ENCODE measurements around the gene LRRC8A.
"Not testable (repeated sequence)": the region's sequence is repeated elsewhere in the genome, so short reads cannot be mapped to it uniquely, and the experiment has no call there.

LRRC8A gene

DNA sequence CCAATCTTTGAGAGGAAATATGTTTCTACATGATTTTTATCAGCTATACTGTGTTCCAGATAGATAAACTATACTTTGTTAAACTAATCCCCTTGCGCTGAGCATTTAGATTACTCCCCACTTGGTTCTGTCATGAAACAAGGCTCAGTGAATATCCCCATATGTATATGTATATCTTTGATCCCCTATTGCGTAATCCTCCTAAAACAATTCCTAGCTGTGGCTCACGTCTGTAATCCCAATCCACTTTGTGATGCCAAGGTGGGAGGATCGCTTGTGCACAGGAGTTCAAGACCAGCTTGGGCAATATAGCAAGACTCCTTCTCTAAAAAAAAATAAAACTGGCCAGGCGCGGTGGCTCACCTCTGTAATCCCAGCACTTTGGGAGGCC is 41.6 kb downstream of the LRRC8A start:
- no peak for DNase-seq

DNA sequence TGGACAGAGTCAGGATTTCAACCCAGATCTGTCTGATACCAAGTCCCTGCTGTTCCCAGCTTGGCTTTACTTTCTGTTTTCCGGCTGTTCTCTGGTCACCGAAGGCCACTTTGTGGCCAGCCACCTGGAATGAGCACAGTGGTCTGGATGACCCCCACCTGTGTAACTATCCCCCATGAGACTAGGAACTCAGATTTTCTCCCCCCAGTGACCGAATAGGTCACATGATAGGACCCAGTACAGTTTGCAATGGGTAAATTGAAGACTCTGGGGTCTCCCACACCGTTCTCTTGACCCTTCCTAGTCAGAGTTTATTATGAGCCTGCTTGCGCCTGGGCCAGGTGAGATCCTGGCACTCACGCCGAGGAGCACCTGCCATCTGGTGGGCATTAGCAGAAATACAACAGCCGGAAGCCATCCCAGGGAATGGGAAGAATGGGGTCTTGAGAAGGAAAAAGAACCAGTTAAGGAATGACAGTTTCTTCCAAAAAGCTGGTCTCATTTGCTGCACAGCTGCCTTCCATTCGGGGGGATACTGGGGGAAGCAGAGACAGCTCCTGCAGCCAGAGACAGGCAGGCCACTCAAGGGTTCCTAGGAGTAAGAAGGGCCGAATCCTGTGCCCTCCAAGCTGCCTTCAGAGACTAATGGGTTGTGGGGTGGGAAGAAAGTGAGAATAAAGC is 45.9 kb downstream of the LRRC8A start:
- peak; percentile 50 for DNase-seq

DNA sequence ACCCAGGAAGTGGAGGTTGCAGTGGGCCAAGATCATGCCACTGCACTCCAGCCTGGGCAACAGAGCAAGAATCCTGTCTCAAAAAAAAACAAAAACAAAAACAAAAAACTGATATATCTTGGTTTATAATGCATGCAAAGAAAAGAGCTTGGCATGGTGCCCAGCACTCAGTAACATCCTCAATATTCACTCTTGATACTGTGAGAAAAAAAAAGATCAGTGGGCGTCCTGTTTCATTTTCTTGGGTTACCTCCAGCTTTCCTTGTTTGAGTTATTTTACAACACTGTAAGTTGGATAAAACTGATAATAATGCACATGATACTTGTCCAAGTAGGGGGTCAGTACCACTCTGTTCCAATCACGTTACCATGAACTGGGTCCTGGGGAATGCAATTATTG is 46.7 kb downstream of the LRRC8A start:
- DNase-seq, result no peak

DNA sequence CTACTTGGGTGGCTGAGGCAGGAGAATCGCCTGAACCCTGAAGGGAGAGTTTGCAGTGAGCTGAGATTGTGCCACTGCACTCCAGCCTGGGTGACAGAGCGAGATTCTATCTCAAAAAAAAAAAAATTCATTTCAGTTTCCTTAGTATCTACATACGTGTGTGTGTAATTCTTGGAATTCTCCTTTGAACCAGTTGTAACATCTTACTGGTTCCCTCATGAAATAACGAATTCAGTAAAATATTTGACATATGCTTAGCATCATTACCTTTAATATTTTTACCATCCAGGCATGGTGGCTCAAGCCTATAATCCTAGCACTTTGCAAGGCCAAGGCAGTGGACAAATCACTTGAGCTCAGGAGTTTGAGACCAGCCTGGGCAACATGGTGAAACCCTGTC is 47.6 kb downstream of the LRRC8A start:
- no peak for DNase-seq

DNA sequence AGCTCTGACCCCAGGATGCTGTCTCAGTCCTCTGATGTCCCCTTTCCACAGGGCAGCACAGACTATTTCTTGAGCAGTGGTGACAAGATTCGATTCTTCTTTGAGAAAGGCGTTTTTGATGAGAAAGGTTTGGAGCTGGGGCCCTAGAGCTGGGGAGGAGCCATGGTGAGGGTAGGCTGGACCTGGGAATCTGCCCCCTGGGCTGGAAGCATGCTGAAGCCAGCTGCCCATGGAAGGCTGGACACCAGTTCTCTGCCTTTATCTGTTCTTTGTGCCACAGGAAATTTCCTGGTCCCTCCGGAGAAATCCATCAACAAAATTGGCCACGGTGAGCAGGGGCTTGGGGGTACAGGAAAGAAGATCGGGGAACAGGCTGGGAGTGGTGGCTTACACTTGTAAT is 51.8 kb downstream of the LRRC8A start:
- no peak for DNase-seq

DNA sequence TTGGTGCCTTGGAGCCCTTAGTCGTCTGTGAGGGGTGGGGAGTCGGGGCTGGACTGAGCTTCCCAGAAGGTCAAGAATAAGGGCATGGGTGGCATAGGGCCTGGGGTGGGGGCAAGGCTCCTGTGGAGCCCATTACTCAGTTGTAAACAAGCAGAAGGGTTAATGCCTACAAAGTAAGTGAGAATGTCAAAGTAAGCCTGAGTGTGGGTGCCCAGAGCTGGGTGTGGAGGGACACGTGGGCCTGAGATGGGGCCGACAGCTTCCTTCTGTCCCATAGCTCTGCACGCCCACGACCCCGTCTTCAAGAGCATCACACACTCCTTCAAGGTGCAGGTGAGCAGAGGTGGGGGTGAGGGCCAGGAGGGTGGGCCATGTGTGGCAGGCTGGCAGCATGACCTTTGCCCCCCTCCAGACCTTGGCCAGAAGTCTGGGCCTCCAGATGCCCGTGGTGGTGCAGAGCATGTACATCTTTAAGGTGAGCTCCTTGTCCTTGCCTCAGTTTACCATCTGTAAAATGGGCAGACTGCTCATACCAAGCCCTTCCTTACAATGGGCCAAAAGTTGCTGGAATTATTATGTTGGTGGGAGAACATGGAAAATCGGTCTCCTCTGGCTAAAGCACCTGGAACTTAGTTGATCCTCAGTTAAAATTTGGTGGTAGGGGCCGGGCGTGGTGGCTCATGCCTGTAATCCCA is 54.4 kb downstream of the LRRC8A start:
- no peak for DNase-seq

DNA sequence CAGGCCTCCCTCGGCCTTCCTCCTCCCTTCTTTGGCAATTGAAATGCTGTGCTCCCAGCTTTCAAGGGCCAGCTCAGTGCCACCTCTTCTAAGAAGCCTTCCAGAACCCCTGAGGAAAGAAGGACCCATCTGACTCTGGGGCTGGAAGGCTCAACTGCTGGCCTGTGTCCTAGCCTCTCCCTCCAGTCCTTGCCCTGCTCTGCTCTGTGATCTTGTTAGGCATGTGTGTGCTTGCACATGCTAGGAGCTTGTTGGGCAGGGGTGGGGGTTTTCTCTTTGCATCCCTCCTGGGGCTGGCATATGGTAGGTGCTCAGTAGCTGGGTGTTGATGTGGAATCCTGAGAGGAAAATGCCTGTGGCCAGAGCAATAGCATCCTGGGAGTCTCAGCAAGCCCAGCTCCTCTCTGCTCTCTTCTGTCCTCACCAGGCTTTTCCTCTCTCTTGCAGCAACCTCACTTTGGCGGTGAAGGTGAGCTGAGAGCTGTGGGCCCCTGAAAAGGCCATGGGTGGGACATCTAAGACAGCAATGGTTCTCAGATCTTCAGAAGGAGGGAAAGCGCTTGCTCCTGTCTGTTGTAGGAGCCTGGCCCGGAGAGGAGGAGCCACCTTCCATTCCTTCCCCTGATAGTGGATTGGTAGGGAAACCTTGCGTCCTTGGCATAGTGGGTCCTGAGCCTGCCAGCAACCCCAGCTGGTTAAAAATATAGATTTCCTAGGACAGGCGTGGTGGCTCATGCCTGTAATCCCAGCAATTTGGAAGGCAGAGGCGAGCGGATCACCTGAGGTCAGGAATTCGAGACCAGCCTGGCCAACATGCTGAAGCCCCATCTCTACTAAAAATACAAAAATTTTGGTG is 55.6 kb downstream of the LRRC8A start:
- DNase-seq, result no peak

DNA sequence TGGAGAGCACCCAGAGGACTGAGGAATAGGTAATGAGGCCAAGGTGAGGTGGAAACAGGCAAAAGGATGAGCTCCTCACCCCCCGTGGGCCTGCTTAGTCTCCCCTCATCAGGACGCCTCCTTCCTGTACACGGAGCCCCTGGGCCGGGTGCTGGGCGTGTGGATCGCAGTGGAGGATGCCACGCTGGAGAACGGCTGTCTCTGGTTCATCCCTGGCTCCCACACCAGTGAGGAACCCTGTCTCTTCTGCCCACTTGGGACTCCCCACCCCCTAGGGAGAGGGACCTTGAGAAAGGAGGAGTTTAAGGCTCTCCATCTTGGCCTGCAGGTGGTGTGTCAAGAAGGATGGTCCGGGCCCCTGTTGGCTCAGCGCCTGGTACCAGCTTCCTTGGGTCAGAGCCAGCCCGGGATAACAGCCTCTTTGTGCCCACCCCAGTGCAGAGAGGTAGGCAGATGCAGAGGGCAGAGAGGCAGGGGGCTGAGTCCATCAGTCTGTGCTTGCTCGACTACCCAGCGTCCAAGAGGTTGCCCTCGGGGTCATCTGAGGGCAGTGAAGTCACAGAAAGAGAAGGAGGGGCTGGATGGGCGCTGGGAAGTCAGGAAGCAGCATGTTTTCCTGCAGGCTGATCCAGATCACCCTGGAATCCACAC is 58.5 kb downstream of the LRRC8A start:
- no peak for DNase-seq

DNA sequence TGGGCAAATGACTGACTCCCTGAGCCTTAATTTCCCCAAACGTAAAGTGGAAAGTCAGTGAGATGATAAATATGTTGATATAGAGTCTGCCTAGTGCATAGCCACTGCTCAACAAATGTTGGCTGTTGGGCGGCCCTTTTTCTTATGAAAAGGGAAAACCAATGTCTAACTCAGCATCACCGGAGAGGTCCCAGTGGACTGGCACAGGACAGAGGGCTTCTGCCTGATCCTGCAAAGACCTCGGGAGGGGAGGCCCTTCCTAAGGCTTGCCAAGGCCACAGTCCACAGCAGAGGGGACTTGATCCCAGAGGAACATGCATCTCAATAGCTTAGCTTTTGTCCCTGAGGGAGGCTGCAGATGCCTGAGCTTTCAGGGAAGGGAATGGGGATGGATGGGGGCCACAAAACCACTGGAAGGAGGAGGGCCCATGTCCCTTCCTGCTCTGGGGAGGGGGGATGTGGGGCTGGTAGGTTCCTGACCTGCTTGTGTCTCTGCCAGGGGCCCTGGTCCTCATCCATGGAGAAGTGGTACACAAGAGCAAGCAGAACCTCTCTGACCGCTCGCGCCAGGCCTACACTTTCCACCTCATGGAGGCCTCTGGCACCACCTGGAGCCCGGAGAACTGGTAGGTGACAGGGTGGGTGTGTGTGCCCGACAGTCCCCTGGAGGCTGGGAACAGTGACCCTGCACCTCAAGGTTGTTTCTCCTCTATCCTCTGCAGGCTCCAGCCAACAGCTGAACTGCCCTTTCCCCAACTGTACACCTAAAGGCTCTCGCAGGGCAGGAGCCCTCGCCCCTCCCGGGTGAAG is 59.2 kb downstream of the LRRC8A start:
- no peak for DNase-seq

DNA sequence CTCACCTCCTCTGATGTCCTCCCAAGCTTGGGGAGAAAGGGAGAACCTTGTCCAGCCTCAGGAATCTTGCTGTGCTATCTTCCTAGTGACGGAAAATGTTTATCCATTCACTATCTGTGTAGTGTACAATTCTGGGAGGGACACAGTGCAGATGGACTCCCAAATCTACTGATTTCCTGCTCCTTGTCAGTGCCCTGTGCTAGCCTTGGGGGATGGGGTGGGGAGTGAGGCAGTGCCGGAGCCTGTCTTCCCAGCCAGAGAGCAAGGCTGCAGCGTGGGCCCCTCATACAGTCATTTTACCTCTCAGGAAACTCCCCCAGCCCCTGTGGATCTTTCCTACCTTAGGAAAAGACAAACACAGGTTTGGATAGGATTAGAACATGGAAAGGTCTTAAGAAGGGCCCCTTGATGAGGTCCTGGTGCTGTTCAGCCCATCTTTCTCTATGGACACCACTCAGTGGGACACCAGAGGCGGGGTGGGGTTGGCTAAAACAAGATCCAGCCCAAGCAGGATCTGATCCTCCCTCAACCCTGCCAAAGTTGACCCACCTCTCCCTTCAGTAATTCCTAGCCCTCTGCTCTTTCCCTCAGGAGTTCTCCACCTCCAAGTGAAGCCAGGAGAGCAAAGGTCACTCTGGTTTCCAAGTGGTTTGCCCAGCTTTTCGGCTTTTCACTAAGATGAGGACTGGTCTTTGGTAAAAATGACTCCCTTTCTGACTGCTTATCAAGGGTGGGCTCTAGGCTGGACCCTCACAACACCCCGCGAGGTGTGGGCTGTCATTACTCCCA is 62.1 kb downstream of the LRRC8A start:
- no peak for DNase-seq

DNA sequence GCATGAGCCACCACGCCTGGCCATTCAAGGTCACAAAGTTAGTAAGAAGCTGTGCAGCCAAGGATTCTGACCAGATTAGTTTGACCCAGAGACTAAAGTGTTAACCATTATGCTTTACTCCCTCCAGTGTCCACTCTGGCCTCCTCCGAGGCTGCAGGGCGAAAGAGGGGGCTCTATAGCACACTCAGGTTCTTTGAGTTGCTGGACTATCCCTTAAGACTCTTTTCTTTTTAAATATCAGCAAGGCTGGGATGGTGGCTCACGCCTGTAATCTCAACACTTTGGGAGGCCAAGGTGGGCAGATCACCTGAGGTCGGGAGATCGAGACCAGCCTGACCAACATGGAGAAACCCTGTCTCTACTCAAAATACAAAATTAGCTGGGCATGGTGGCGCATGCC is 63.0 kb downstream of the LRRC8A start:
- not testable (repeated sequence) for DNase-seq

DNA sequence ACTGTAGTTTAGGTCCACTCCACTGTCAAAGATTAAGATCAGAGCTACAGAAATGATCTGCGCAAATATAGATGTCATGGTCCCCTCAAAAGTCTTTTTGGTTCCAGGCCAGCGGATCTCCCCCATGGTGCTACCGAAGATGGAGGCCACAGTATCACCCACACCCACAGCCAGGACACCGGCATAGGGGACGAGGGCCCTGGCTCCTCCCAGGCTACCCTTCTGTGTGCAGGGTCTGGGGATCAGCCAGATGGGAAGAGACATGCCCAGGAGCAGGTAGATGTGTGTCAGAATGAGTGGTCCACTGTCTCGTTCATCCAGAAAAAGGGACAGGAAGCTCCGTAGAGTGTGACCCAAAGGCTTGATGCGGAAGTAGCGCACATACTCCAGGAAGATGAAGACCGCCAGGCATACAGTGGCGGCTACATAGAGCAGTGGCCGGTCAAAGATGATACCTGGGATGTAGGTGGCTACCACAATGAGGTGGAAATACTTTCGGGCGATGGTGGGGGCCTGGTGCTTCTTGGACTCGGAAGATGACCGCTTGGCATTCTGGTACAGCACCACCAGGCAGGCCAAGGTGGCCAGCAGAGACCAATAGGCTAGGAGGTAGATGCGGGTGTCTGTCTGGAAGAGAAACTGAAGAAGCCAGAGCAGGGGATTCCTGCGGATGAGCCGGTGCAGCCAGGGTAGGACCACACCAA is 64.0 kb downstream of the LRRC8A start:
- no peak for DNase-seq

DNA sequence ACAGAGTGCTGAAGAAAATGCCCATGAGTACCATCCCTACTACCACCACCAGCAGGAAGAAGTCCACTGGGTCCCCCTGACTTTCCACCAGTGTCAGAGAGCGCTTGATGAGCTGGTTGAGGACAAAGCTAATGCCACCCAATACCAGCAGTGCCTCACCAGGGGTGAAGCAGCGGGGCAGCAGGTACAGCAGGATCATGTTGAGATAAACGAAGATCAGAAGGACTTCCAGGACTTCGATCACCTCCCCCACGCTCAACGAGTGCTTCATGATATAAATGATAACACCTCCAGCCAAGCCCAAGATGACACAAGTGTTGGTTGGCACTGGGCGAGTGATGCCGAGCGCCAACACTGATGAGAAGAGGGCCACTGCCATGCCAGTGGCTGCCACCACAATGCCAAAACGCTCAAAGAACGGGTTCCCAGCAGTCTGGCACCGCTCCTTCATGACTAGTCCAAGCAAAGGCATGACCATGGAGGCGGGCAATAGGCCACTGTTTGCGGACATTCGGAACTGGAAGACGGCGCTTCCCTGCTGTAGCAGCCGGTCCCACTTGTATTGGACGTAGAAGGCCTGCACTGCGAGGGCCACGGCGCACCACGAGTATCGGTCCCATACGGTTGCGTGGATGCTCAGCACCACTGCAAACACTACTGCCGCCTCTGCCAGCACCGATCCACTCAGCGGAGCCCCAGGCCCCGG is 64.8 kb downstream of the LRRC8A start:
- no peak for DNase-seq

DNA sequence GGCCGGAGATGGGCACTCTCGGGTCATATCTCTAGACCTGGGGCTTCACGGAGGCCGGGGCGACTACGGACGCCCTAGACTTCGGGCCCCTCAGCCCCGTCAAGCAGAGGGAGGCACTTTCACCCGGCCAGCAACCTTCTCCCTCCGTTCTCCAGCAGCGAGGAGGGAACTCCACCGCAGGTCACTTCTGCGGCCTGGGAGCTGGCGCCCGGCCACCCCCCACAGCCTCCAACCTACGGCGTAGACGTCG is 65.3 kb downstream of the LRRC8A start:
- no peak for DNase-seq

DNA sequence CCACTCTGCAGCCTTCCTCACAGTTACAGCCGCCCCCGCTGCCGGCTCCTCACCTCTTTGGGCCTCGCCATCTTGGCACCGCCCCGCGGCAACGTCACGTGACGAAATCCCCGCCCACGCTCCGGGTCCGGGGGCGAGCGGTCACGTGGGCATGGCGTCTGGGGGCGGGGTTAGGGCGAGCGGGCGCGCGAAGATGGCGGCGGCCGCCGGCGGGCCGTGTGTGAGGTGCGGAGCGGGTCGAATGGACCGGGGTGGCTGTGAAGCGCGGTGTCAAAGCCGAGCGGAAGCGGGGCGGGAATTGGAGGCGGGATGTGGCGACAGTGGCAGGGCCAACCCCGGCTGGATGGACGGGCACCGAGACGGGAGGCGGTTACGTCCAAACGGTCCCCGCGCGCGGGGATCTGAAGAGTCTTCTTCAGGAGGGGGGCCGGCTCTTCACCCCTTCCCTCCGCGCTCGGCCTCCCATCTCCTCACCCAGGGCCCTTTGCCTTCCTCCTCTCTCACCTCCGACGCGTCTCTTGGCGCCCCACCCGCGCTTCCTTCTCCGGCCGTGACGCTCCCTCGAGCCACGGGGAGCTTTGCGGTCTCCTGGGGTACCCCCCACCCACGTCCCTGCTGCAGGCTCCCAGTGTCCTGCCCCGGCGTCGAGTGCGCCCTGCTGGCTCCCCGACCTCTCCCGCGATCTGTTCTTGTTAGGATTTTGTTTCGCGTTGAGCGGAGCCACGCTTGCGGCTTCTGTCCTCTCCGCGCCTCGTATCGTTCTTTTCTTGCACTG is 65.8 kb downstream of the LRRC8A start, which contains the start of the genes DOLK and NUP188:
Gene DOLK (minus strand): TSS at position 77 of the 775 bp plus-strand sequence. CDS start 300 bp downstream, outside the sequence.
Gene NUP188 (plus strand): TSS at position 173 of the 775 bp plus-strand sequence. CDS start 21 bp downstream, at position 194.
- DNase-seq, result peak; percentile 100

DNA sequence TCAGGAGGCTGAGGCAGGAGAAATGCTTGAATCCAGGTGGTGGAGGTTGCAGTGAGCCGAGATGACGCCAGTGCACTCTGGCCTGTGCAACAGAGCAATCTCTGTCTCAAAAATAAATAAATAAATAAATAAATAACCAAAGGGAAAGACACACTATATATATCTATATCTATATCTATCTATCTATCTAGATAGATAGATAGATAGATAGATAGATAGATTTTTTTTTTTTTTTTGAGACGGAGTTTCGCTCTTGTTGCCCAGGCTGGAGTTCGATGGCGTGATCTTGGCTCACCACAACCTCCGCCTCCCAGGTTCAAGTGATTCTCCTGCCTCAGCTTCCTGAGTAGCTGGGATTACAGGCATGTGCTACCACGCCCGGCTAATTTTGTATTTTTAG is 79.5 kb downstream of the LRRC8A start:
- DNase-seq, result not testable (repeated sequence)

Measured in activated CD4-positive, CD25-positive, alpha-beta regulatory T cell treated with anti-CD3 and anti-CD28 coated beads, Interleukin-2, amount 50 U/mL, for 72 hours (primary cell).